GM12891 (cell line): ENCODE measurements around the gene MME.
A peak's percentile ranks its signal among the peaks of the same experiment; 100 is the strongest.
"Not testable (repeated sequence)": the region's sequence is repeated elsewhere in the genome, so short reads cannot be mapped to it uniquely, and the experiment has no call there.

ENCODE experiments used
- DNase-seq: peaks from one replicate; pipeline ENCODE4 v3.0.0; 2011; ENCODE audit warnings: low spot score; ENCODE audit not compliant: insufficient read length
- FAIRE-seq: peaks from 2 replicates; lab custom pipeline; 2011; peaks lifted over from hg19 to GRCh38; lab: Jason Lieb, UNC
- PAX5 ChIP-seq: IDR thresholded peaks from 2 replicates; pipeline ENCODE4 v1.6.1; 2011; ENCODE audit warnings: low read length, moderate library complexity, mild to moderate bottlenecking; ENCODE audit not compliant: insufficient read depth, severe bottlenecking
- POLR2A ChIP-seq: IDR thresholded peaks from 2 replicates; pipeline ENCODE4 v1.6.1; 2011; ENCODE audit warnings: low read depth, low read length, control low read depth
- POLR2AphosphoS5 ChIP-seq: IDR thresholded peaks from 2 replicates; pipeline ENCODE4 v1.6.1; 2011; ENCODE audit warnings: low read depth, low read length, control low read depth
- POU2F2 ChIP-seq: IDR thresholded peaks from 2 replicates; pipeline ENCODE4 v1.6.1; 2011; ENCODE audit warnings: low read depth, mild to moderate bottlenecking, control low read depth, low read length, moderate library complexity
- SPI1 ChIP-seq: IDR thresholded peaks from 2 replicates; pipeline ENCODE4 v1.6.1; 2011; ENCODE audit warnings: low read depth, low read length, control low read depth
- TAF1 ChIP-seq: IDR thresholded peaks from 2 replicates; pipeline ENCODE4 v1.6.1; 2011; ENCODE audit warnings: low read depth, low read length, control low read depth

Gene MME

DNA sequence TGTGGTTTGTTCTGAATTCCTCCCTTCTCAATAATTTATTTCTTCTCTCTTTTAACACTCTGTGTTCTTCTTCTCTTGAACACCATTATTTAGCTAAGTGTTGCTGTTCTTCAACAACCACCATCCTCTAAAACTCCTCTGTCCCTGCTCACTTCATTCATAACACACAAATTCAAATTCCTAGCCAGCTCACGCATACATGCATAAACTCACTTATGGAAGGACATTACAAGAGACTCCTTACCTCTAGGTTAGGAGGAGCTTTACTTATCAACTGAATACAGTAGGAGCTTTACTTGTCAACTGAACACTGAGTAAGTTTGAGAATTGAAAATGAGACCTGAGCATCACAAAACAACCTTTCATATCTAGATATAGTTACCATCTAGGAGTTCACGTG is 23.6 kb downstream of the MME start:
- DNase-seq, result no peak
- no peak for FAIRE-seq
- TF ChIP-seq SPI1 (no peak), POLR2AphosphoS5 (no peak), PAX5 (no peak), POU2F2 (no peak), POLR2A (no peak), TAF1 (no peak)

DNA sequence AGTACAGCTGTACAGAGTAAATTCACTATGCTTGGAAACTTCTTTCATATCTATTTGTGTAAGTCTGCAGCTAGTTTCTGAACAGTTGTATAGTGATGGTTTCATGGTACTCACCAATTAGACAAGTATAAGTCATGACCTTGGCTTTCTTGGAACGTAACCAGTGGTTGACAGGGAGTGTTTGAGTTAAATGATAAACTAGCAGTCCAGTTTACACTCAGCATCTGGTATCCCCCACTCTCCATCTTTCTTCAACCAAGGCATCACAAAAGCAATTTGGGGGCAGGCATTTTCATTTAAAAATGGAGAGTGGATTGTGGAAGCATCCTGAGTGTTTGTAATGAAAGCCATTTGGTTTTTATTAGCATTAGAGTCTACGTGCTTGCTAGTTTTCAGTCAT is 26.0 kb downstream of the MME start:
- FAIRE-seq (no peak), DNase-seq (no peak)
- no peak for TF ChIP-seq SPI1
- no peak for TF ChIP-seq POLR2AphosphoS5
- TF ChIP-seq TAF1, result no peak
- no peak for TF ChIP-seq POLR2A
- no peak for TF ChIP-seq PAX5
- TF ChIP-seq POU2F2, result no peak

DNA sequence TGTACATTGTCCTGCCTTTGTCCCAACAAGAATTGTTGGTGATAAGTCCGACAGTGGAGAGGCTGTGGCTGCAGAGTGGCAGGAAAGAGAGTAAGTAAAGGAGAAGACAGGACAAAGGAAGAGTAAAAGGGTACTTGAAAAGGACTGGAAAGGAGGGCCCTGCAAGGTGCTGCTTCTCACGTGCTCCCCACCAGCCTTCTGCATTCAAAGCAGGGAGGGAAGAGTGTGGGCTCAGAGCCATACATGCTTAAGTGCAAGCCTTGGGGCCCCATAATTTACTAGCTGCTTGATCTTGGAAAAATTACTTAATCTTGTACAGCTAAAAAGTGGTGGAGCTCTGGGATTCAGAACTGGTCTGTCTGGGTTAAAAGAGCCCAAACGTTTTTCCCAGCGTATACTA is 29.9 kb downstream of the MME start:
- no peak for DNase-seq
- no peak for TF ChIP-seq SPI1
- no peak for TF ChIP-seq TAF1
- TF ChIP-seq POU2F2, result no peak
- TF ChIP-seq POLR2AphosphoS5, result no peak
- no peak for TF ChIP-seq PAX5
- TF ChIP-seq POLR2A, result no peak
- FAIRE-seq, result no peak

DNA sequence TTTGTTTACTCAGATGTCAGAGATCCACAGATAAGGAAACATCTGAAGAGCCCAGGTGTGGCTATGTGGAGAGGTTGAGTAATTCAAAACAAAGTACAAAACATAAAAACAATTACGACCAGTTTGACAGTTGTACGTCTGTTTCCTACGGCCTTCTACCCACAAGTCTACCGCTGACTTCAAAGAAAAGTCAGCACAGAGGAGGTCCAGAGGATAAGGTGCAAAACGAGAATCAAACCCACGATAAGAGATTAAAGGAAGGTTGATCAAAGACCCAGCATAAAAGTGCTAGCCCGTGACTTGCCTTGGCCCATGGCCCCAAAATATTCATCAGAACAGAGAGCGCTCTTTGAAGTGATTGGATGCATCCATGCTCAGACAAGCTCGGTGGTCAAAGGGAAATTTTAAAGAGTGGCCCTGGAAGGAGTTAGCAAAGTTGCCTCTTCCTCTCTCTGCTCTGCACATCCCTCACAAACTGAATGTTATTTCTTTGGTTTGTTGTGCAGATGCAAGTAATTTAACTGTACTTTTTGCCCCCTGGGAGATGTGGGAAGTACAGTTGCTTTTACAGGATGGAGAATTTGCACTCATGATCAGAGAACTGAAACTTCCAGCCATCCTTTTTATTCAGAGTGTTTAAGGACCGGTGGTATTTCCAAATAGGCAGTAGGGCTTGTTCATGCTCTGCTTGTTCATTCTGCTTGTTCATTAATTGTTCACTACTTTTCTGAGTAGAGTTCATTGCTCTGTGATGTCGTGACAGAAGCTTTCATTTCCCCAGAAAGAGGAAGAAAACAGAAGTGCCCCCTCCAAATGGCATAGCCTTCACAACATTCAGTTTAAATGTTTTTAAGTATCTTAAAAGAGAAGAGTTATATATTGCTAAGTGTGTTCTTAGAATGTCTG is 31.1 kb downstream of the MME start:
- FAIRE-seq, result peak; percentile 35
- TF ChIP-seq POLR2AphosphoS5, result no peak
- no peak for DNase-seq

DNA sequence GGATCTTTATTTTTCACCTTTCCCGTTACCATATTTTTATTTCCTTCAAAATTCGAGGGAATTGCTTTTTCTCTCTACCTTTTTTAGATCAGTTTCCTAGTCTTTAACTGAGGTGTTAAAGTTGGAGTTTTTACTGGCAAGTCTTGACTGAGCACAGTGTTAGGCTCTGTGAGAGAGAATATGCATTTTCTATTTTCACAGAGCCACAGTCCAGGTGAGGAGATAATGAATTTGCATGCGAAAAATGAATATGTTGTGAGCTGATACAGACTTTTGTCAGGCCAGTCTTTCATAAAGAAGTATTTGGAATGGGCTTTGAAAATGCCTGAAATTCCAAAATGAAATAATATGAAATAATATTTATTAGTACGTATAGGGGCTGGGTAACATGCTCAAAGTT is 31.9 kb downstream of the MME start:
- no peak for DNase-seq
- no peak for FAIRE-seq
- no peak for TF ChIP-seq PAX5
- no peak for TF ChIP-seq TAF1
- no peak for TF ChIP-seq POLR2A
- no peak for TF ChIP-seq SPI1
- no peak for TF ChIP-seq POLR2AphosphoS5
- no peak for TF ChIP-seq POU2F2

DNA sequence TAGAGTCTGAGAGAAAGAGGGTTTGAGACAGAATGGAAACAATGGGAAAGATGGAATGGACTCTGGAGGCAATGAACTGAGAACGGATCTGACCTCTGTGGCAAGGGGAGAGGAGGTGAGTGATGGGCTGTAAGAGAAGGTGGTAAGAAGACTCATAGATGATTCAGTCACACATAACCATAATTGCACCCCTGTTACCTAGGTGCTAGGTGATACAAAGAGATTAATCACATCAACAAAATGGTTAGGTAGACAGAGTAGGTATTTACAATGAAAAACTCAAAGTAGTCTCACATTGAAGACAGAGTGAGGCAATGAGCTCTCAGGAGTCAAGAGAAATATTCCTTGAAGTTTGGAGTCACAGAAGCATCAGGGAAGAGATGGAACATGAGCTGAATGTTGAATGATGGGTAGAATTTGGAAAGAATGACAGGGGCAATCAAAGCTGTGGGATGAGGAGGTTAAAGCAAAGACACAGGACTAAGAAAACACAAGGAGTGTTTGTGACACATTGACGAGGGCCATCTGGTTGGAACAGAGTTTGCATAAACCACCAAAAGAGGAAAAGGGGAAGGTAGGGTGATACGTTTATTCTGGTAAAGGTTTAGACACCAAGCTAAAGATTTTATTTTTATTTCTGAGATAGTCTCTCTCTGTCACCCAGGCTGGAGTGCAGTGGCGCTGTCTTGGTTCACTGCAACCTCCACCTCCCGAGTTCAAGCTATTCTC is 32.7 kb downstream of the MME start:
- no peak for FAIRE-seq
- TF ChIP-seq TAF1 (no peak), PAX5 (no peak), SPI1 (no peak), POLR2A (no peak), POLR2AphosphoS5 (no peak), POU2F2 (no peak)

GRCh38 chr3:155124745-155125144 is 44.6 kb downstream of the MME start:
- FAIRE-seq, DNase-seq: not testable (repeated sequence)

More for the DNA sequence above, 32.7 kb downstream of the MME start:
- no peak for DNase-seq

GRCh38 chr3:155129396-155129795 is 49.3 kb downstream of the MME start:
- DNase-seq (no peak), FAIRE-seq (no peak)
- TF ChIP-seq POU2F2 (no peak), POLR2A (no peak), TAF1 (no peak), PAX5 (no peak), SPI1 (no peak), POLR2AphosphoS5 (no peak)

DNA sequence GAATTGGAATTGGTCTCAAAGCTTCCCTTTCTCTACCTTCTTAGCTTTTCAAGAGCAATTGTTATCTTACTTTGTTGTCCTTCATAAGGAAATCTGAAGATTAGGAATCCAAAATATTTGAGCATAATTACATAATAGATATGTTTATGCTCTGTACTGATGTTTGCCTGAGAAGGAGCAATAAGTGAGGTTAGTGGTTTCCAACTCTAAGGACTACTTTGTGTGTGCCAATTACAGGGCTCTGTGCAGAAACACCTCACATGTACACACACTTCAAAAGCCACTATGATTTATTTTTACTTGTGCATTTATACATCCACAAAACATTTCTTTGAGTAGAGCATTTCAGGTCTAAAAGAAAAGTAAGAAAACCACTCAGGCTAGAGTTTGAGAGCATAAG is 49.9 kb downstream of the MME start:
- DNase-seq (no peak), FAIRE-seq (no peak)
- TF ChIP-seq PAX5, result no peak
- no peak for TF ChIP-seq TAF1
- no peak for TF ChIP-seq POU2F2
- no peak for TF ChIP-seq POLR2A
- TF ChIP-seq SPI1, result no peak
- no peak for TF ChIP-seq POLR2AphosphoS5

GRCh38 chr3:155131104-155131503 is 51.0 kb downstream of the MME start:
- DNase-seq (no peak), FAIRE-seq (no peak)
- TF ChIP-seq POLR2A, result no peak
- TF ChIP-seq POU2F2, result no peak
- no peak for TF ChIP-seq TAF1
- no peak for TF ChIP-seq SPI1
- TF ChIP-seq PAX5, result no peak
- no peak for TF ChIP-seq POLR2AphosphoS5

DNA sequence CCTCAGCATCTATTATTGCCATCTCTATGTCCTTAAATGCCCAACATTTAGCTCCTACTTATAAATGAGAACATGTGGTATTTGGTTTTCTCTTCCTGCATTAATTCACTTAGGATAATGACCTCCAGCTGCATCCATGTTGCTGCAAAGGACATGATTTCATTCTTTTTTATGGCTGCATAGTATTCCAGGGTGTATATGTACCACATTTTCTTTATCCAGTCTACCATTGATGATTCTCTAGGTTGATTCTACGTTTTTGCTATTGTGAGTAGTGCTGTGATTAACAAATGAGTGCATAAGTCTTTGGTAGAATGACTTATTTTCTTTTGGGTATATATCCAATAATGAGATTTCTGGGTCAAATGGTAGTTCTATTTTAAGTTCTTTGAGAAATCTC is 54.2 kb downstream of the MME start:
- not testable (repeated sequence) for FAIRE-seq, DNase-seq
